Measurements from ENCODE around the gene MPDZ. TPM values are rescaled to one million over a fixed set of nuclear protein-coding genes. Genes with fewer than 3 reads are reported as not detected.

Gene MPDZ
- polyA plus RNA-seq, 1 donor (not counting 4 experiments of a cell fraction or from before 2014, with no cell fraction given) = 9.0 TPM

GRCh38 chr9:13179257-13179656, 100.2 kb downstream of the MPDZ start:
- H3K4me3 ChIP-seq (ENCODE audit: control insufficient read depth in 2 of 3, extremely low read depth in 1 of 3, insufficient read depth in 2 of 3, low read depth in 1 of 3, low read length in 3 of 3) = no peak overlapping the region
- dilution Hi-C loops (cut with MboI; ENCODE audit: extremely low pct_ligation_motif_present, low sequenced_read_pairs) = no loop called here
- H3K9me3 ChIP-seq (ENCODE audit: control insufficient read depth, low read depth, low read length) = no peaks in the 10 kb centered on the region
- no peaks in the 10 kb centered on the region for H3K36me3 ChIP-seq (ENCODE audit: control insufficient read depth in 2 of 2, extremely low read depth in 1 of 2, insufficient read depth in 2 of 2, low read length in 2 of 2)
- H3K9ac ChIP-seq (ENCODE audit: control insufficient read depth, extremely low read depth, insufficient read depth, low read length) = no peak overlapping the region
- H3K4me2 ChIP-seq (ENCODE audit: control insufficient read depth, extremely low read depth, insufficient read depth, low read depth, low read length) = no peak overlapping the region
- TF ChIP-seq EZH2 (IDR thresholded peaks at IDR 0.05; ENCODE audit: low read length) = no peak
- TF ChIP-seq CTCF (optimal IDR thresholded peaks at IDR 0.05 in 1 of 3, IDR thresholded peaks at IDR 0.05 in 1 of 3, conservative IDR thresholded peaks at IDR 0.05 in 1 of 3; ENCODE audit: extremely low read depth in 1 of 3, insufficient read depth in 2 of 3, low read length in 3 of 3) = no peak
- no peak overlapping the region for H3K27ac ChIP-seq (ENCODE audit: control insufficient read depth, insufficient read depth, low read length)
- no peaks in the 10 kb centered on the region for H3K79me2 ChIP-seq (ENCODE audit: control insufficient read depth, insufficient read depth, low read length)
- no peak for FAIRE-seq
- peaks cover 7% of the 10 kb centered on the region for H3K4me1 ChIP-seq (ENCODE audit: control insufficient read depth, extremely low read depth, insufficient read depth, low read length)
- H3K27me3 ChIP-seq (ENCODE audit: control insufficient read depth, extremely low read depth, insufficient read depth, low read length) = no peaks in the 10 kb centered on the region
- no peaks in the 10 kb centered on the region for H4K20me1 ChIP-seq (ENCODE audit: control insufficient read depth, extremely low read depth, insufficient read depth, low read length)
- no peak for DNase-seq (ENCODE audit: low read depth, low spot score)
- H3K9me1 ChIP-seq (ENCODE audit: control insufficient read depth, extremely low read depth, insufficient read depth, low read length) = no peaks in the 10 kb centered on the region
- H2AFZ ChIP-seq (ENCODE audit: control insufficient read depth, low read length) = no peak overlapping the region

GRCh38 chr9:13175732-13176131, 103.8 kb downstream of the MPDZ start:
- no peak overlapping the region for H3K9ac ChIP-seq (ENCODE audit: control insufficient read depth, extremely low read depth, insufficient read depth, low read length)
- no peaks in the 10 kb centered on the region for H3K9me3 ChIP-seq (ENCODE audit: control insufficient read depth, low read depth, low read length)
- FAIRE-seq = no peak
- no peaks in the 10 kb centered on the region for H3K4me1 ChIP-seq (ENCODE audit: control insufficient read depth, extremely low read depth, insufficient read depth, low read length)
- no peak overlapping the region for H3K4me2 ChIP-seq (ENCODE audit: control insufficient read depth, extremely low read depth, insufficient read depth, low read depth, low read length)
- dilution Hi-C loops (cut with MboI; ENCODE audit: extremely low pct_ligation_motif_present, low sequenced_read_pairs) = no loop called here
- no peaks in the 10 kb centered on the region for H3K9me1 ChIP-seq (ENCODE audit: control insufficient read depth, extremely low read depth, insufficient read depth, low read length)
- no peak for TF ChIP-seq EZH2 (IDR thresholded peaks at IDR 0.05; ENCODE audit: low read length)
- no peak for TF ChIP-seq CTCF (optimal IDR thresholded peaks at IDR 0.05 in 1 of 3, IDR thresholded peaks at IDR 0.05 in 1 of 3, conservative IDR thresholded peaks at IDR 0.05 in 1 of 3; ENCODE audit: extremely low read depth in 1 of 3, insufficient read depth in 2 of 3, low read length in 3 of 3)
- no peaks in the 10 kb centered on the region for H4K20me1 ChIP-seq (ENCODE audit: control insufficient read depth, extremely low read depth, insufficient read depth, low read length)
- no peak overlapping the region for H3K4me3 ChIP-seq (ENCODE audit: control insufficient read depth in 2 of 3, extremely low read depth in 1 of 3, insufficient read depth in 2 of 3, low read depth in 1 of 3, low read length in 3 of 3)
- no peak for DNase-seq (ENCODE audit: low read depth, low spot score)
- no peak overlapping the region for H2AFZ ChIP-seq (ENCODE audit: control insufficient read depth, low read length)
- no peaks in the 10 kb centered on the region for H3K27me3 ChIP-seq (ENCODE audit: control insufficient read depth, extremely low read depth, insufficient read depth, low read length)
- no peak overlapping the region for H3K27ac ChIP-seq (ENCODE audit: control insufficient read depth, insufficient read depth, low read length)
- no peaks in the 10 kb centered on the region for H3K79me2 ChIP-seq (ENCODE audit: control insufficient read depth, insufficient read depth, low read length)
- H3K36me3 ChIP-seq (ENCODE audit: control insufficient read depth in 2 of 2, extremely low read depth in 1 of 2, insufficient read depth in 2 of 2, low read length in 2 of 2) = no peaks in the 10 kb centered on the region

Data from keratinocyte (primary cell).